ENCODE results near the gene DOCK1.
"Not testable (repeated sequence)": the region's sequence is repeated elsewhere in the genome, so short reads cannot be mapped to it uniquely, and the experiment has no call there.

The DOCK1 gene

GRCh38 chr10:126903656-126904360, 1.4 kb upstream of the DOCK1 start:
- DNase-seq = no peak

- DNase-seq = no peak
These were observed 761 bp upstream of the DOCK1 start for GRCh38 chr10:126904516-126904817.

DNA sequence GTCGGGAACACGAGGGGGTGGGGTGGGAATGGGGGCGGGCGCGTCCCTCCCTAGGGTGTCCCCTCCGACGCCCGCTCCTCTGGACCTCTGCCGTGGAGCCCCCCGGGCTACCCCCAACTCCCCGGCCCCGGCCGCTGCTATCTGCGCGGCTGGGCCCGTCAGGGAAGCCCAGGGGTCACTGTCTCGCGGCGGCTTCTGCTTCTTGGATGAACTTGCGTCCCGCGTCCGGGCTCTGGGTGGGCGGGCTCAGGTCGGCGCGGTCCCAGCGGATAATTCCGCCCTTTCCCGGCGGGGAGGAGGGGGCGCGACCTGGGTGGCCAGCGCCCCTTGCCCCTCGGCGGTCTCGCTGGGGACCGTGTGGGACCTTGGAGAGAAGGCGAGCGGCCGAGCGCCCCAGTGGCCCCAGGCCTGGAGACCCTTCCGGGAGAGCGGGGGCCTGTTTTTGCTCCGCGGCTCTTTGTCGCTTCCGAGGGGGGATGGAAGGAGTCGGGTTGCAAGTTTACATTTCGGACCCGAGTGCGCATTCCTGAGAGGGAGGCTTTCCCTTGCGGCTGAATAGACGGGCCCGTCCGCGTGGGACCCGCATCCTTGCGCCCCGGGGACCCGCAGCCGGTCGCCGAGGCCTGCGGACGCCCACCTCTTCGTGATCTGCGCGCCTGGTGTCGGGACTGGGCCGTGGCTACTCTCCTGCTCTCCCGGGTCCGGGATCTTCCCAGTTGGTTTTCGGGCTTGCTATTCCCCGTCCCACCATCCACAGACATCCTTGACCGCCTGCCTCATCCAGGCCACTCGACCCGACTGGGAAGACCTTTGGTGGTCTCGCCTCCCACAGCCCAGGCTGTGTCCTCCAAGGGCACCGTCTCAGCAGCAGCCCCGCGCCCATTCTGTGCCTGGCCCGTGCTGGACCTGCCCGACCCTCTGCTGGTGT, 812 bp downstream of the DOCK1 start:
- DNase-seq = peak in 6 of 56 donors; percentile 14 to 46 (median 34)

GRCh38 chr10:126906704-126907422, 1.6 kb downstream of the DOCK1 start:
- peak in 2 of 56 donors; percentile 14 to 26 for DNase-seq

- DNase-seq = no peak
These were observed 2.3 kb downstream of the DOCK1 start for GRCh38 chr10:126907423-126907970.

GRCh38 chr10:126908225-126908624, 3.0 kb downstream of the DOCK1 start:
- peak in 8 of 56 donors; percentile 14 to 51 (median 33) for DNase-seq

DNA sequence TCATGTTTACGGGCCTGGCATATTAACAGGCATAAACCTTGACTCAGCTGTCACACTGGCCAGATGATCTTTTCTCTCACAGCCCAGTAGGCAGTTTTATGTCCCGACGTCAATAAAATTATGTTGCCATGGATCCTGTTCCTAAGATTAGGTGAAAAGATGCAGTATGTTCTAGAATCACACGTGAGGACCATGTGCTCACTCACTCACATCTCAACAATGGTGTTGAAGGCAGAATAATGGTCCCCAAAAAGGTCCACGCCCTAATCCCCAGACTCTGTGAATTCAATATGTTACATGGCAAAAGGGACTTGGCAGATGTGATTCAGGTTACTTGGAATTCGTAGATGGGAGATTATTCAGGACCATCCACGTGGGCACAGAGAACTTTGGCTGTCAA, 3.5 kb downstream of the DOCK1 start:
- DNase-seq = no peak

DNA sequence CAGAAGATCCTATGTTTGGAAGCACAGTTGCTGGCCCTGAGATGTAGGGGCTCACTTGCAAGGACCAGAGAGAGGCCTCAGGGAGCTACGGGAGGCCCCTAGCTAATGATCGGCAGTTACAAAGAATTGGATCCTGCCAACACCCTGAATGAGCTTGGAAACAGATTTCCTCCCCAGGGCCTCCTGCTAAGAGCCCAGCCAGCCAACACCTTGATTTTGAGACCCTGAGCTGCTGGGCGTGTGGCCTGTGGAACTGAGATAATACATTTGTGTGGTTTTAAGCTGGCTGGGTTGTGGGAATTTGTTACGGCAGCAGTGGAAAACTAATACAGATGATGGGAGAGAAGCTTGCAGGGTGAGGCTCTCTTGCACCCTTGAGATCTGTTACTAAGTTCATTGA, 3.9 kb downstream of the DOCK1 start:
- no peak for DNase-seq

DNA sequence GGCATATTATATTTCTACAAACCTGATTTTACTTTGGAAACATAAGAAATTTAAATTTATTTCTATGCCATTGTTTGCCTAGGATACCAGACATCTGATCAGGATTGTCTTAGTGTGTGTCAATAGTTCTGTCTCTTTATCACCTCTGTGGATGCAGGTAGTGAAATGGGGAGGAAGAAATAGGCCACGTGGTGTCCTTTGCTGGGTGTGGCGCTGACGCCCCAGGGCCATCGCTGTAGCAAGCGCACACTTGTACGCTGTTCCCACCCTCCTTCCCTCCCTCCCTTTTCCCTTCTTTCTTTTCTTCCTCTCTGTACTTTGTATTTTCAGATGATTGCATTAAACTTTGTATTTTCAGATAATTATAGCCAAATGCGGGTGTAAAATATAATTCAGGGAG, 5.0 kb downstream of the DOCK1 start:
- DNase-seq = no peak

GRCh38 chr10:126910798-126911197, 5.6 kb downstream of the DOCK1 start:
- DNase-seq = no peak

- DNase-seq = no peak
These were observed 6.1 kb downstream of the DOCK1 start for GRCh38 chr10:126911301-126911700.

DNA sequence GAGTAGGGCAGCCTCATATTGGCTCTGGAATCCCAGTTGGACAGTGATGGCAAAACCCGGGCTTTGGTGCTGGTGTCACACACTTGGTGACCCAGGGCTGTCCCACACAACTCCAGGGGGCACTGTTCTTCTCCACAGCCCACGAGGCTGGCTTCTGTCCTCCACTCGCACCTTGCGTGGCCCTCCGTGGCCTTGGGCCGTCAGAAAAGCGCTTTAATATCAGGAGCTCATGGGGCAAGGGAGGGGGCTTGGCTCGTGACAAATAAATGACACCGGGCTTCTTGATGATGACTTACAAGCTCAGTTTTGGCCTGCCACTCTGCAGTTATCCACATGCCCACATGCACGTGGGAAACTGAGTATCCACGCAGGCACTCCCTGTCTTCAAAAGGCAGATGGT, 8.1 kb downstream of the DOCK1 start:
- no peak for DNase-seq

DNA sequence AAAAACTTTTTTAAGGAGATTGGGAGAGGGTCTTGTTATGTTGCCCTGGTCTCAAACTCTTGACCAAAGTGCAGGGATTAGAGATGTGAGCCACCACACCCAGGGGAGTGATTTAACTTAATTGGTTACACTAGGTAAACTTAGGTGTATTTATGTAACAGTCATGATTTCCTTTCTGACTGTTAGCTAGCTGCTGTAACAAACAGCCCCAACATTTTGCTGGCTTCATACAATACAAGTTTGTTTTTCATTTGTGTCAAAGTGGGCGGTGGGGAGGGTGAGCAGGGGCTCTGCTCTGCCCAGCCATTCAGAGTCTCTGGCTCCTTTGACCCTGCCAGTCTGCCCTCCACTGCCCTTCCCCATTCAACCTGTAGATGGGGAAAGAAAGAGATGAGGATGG, 9.3 kb downstream of the DOCK1 start:
- no peak for DNase-seq

DNA sequence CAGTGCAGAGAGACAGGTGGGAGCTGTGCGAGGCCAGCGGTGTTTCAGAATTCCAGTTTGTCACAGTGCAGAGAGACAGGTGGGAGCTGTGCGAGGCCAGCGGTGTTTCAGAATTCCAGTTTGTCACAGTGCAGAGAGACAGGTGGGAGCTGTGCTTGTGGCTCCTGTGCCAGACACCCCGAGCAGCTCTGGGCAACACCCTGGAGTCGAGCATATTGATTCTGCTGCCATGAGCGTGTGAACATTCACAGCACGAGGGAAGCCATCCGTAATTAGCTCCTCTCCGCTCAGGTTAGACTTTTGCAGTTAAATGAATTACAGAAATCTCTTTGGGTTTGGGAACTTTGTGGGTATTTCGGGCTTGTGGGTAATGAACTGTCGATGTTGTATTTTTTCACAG, 11.7 kb downstream of the DOCK1 start:
- not testable (repeated sequence) for DNase-seq

DNA sequence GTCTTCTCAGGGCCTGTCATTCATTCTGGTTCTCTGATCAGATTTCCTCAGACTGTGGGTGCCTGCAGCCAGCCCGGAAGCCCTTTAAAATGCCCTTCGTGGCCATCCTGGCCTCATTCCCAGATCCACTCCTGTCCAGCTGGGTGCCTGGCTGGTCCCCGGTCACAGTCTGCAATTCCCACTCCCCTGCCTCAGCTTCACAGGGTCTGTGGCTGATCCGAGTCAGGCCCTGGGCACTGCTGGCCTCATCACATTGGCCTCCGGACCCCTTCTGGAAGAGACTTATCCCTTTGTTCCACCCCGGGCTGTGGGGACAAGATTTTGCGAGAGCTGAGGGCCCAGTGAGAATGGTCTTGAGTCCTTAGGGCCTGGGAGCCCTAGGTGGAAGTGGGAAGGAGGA, 12.1 kb downstream of the DOCK1 start:
- peak in 17 of 56 donors; percentile 11 to 51 (median 29) for DNase-seq

GRCh38 chr10:126917975-126918908, 13.0 kb downstream of the DOCK1 start:
- DNase-seq = peak in 36 of 56 donors; percentile 20 to 79 (median 46)

GRCh38 chr10:126919426-126919825, 14.2 kb downstream of the DOCK1 start:
- DNase-seq = peak in 5 of 56 donors; percentile 16 to 36 (median 26)

DNA sequence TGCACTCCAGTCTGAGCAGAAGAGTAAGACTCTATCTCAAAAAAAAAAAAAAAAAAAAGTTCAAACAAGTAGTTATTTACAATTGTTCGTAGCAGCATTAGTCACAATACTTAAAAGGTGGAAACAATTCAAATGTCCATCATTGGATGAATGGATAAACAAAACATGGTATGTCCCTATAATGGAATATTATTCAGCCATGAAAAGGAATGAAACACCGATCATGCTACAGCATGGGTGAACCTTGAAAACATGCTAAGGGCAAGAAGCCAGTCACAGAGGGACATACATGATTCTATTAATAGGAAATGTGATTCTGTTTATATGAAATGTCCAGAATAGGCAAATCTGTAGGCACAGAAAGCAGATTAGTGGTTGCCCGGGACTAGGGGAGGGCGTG, 15.9 kb downstream of the DOCK1 start:
- no peak for DNase-seq

GRCh38 chr10:126921974-126922525, 16.8 kb downstream of the DOCK1 start:
- DNase-seq = no peak

Measured in amygdala (tissue), 56 donors.